ENCODE measurements around the gene LBHD2. TPM values are rescaled to one million over a fixed set of nuclear protein-coding genes. Genes with fewer than 3 reads are reported as not detected.
"Not testable (repeated sequence)": the region's sequence is repeated elsewhere in the genome, so short reads cannot be mapped to it uniquely, and the experiment has no call there.

The LBHD2 gene
- not detected in 2 replicates for total RNA-seq (ENCODE audit: low replicate concordance)

- no peak for TF ChIP-seq CTCF (IDR thresholded peaks at IDR 0.05; ENCODE audit: insufficient read depth, low read length)
- peak within 1 kb of the TSS; percentile 25 for H3K4me3 ChIP-seq (ENCODE audit: low read depth, low read length)
- peak; percentile 19 for DNase-seq (ENCODE audit: low read depth)
These were observed at the start of gene LBHD2 for GRCh38 chr14:103084021-103084919. Gene LBHD2 (plus strand): TSS chr14:103084210. CDS start chr14:103086013, 1,803 bp downstream.

- no peak for DNase-seq (ENCODE audit: low read depth)
- no peak overlapping the region for H3K4me3 ChIP-seq (ENCODE audit: low read depth, low read length)
- TF ChIP-seq CTCF (IDR thresholded peaks at IDR 0.05; ENCODE audit: insufficient read depth, low read length), result no peak
These were observed 42.5 kb upstream of the LBHD2 start for GRCh38 chr14:103041464-103041863.

GRCh38 chr14:103043257-103044015 is 40.6 kb upstream of the LBHD2 start:
- H3K4me3 ChIP-seq (ENCODE audit: low read depth, low read length), result no peak overlapping the region
- TF ChIP-seq CTCF (IDR thresholded peaks at IDR 0.05; ENCODE audit: insufficient read depth, low read length), result no peak
- no peak for DNase-seq (ENCODE audit: low read depth)

- H3K4me3 ChIP-seq (ENCODE audit: low read depth, low read length), result no peak overlapping the region
- no peak for TF ChIP-seq CTCF (IDR thresholded peaks at IDR 0.05; ENCODE audit: insufficient read depth, low read length)
These were observed 38.6 kb upstream of the LBHD2 start for GRCh38 chr14:103045371-103045869.

GRCh38 chr14:103047453-103047852 is 36.6 kb upstream of the LBHD2 start:
- H3K4me3 ChIP-seq (ENCODE audit: low read depth, low read length); DNase-seq (ENCODE audit: low read depth): not testable (repeated sequence)

More at GRCh38 chr14:103045371-103045869, 38.6 kb upstream of the LBHD2 start:
- DNase-seq (ENCODE audit: low read depth), result no peak

GRCh38 chr14:103050935-103051334 is 33.1 kb upstream of the LBHD2 start:
- H3K4me3 ChIP-seq (ENCODE audit: low read depth, low read length), result no peak overlapping the region
- no peak for DNase-seq (ENCODE audit: low read depth)
- TF ChIP-seq CTCF (IDR thresholded peaks at IDR 0.05; ENCODE audit: insufficient read depth, low read length), result no peak

- no peak for DNase-seq (ENCODE audit: low read depth)
- TF ChIP-seq CTCF (IDR thresholded peaks at IDR 0.05; ENCODE audit: insufficient read depth, low read length), result no peak
- H3K4me3 ChIP-seq (ENCODE audit: low read depth, low read length), result no peak overlapping the region
These were observed 31.6 kb upstream of the LBHD2 start for GRCh38 chr14:103052407-103052806.

Data from fibroblast of the aortic adventitia (primary cell).